ENCODE results near the gene GLRX5.

Gene GLRX5

DNA sequence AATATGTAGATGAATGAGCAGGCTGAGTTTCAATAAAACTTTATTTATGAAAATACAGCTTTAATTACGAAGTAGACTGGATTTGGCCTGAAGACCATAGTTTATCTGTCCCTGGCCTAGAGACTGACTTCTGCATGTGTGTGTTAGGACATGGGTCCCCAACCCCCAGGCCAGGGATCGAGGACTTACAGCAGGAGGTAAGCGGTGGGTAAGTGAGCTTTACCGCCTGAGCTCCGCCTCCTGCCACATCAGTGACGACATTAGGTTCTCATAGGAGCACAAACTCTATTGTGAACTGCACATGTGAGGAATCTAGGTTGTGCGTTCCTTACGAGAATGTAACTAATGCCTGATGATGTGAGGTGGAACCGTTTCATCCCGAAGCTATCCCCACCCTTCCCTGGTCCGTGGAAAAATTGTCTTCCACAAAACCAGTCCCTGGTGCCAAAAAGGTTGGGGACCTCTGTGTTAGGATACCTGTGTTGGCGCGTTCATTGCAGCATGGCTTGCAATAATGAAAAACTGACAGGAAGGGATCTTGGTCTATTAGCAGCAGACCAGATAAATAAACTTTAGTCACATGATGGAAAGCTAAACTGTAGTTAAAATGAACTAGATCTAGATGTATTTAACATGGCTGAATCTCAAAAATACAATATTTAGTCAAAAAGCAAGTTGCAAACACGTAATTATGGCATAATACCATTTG lies 4.1 kb downstream of the GLRX5 start:
- H3K4me3 ChIP-seq (ENCODE audit: low read depth, low read length): no peak overlapping the region
- no peak for DNase-seq (ENCODE audit: low read depth)
- TF ChIP-seq, protein P1, sequence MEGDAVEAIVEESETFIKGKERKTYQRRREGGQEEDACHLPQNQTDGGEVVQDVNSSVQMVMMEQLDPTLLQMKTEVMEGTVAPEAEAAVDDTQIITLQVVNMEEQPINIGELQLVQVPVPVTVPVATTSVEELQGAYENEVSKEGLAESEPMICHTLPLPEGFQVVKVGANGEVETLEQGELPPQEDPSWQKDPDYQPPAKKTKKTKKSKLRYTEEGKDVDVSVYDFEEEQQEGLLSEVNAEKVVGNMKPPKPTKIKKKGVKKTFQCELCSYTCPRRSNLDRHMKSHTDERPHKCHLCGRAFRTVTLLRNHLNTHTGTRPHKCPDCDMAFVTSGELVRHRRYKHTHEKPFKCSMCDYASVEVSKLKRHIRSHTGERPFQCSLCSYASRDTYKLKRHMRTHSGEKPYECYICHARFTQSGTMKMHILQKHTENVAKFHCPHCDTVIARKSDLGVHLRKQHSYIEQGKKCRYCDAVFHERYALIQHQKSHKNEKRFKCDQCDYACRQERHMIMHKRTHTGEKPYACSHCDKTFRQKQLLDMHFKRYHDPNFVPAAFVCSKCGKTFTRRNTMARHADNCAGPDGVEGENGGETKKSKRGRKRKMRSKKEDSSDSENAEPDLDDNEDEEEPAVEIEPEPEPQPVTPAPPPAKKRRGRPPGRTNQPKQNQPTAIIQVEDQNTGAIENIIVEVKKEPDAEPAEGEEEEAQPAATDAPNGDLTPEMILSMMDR (IDR thresholded peaks at IDR 0.05; ENCODE audit: low read depth, low read length, missing control alignments): no peak

DNA sequence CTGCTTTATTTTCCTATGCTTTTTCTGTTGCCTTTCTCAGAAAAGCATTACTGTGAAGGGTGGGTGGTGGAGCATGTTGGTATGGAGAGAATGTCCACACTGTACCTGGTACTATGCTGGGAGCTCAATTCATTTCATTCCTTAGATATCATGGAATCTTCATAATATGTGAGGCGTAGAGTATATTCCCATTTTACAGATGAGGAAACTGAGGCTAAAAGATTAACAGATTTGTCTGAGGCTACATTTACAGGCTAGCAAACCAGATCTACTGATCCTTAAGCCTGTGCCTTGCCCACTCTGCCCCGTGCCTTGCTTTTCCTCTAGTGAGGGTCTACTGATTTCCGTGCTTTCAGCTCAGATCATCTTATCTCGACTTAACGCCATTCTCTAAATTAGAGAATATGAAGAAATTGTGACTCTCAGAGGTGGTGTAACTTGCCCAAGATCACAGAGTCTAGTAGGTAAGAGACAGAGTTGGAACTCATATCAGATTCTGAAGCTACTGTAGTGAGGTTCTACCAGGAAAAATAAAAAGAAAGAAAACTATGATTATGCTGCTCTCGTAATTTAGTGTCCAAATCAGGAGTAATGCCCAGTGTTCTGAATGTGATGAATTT lies 5.5 kb downstream of the GLRX5 start:
- no peak overlapping the region for H3K4me3 ChIP-seq (ENCODE audit: low read depth, low read length)
- DNase-seq (ENCODE audit: low read depth): no peak

DNA sequence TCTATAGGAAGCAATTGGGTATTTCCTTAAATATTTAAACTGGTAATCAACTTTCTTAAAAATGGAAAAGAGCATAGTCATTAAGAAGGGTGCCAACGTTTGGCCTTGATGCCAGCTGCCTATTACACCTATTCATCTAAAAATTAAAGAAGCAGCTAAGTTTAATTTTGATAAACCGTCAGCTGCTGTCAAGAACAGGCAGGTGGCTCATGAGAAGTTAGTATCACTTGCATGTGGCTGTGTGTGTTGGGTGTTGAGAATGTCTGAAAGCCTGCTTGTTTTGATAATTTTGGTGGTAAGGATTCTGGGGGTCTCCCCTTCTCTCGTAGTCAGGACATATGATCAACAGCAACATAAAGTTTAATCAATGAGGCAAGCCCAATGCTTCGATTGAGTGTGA lies 6.5 kb downstream of the GLRX5 start:
- no peak overlapping the region for H3K4me3 ChIP-seq (ENCODE audit: low read depth, low read length)
- DNase-seq (ENCODE audit: low read depth): no peak
- TF ChIP-seq, protein P1 (IDR thresholded peaks at IDR 0.05; ENCODE audit: low read depth, low read length, missing control alignments): no peak

More for the DNA sequence above, 5.5 kb downstream of the GLRX5 start:
- TF ChIP-seq, protein P1 (IDR thresholded peaks at IDR 0.05; ENCODE audit: low read depth, low read length, missing control alignments): no peak

DNA sequence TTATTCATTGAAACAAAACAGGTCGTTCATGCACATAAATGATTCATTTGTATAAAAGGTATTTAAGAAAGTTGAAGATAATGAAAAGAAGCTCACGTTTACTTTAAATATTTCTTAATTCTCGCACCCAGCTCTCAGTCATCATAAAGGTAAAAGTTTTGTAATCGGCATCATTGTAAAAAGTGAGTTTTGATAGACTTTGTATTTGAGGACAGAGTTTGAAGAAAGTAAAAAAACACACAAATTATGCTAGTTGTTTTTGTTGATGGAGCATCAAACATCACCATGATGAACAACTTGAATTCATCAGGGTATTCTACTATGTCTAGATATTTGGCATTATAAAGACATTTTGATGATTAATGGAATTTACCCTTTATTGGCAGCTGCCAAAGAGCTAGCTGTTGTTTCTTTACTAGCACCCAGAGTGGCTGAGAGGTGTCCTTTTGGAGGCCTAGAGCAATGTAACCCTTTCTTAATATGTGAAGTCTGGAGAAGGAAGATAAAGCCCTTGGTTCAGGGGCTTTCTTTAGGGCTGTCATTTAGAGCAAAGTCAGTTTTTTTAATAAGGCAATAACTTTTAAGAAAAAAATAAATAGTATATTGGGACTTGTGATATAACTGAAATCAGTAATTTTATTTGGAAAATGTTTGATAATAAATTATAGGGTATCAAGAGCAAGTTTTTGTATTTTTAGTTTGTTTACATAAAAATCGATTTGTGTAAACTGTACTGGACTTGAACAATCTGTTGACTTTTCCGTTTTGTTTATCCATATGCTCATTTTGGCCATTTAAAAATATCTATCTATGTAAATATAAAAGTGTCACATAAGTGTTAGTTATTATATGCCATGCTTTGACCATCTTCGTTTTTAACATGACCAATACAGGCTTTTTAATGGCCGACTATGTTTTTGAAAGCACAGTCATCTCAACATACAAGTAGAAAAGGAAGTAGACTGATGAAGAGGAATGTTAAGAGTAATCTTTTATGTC lies 7.4 kb downstream of the GLRX5 start:
- no peak overlapping the region for H3K4me3 ChIP-seq (ENCODE audit: low read depth, low read length)
- DNase-seq (ENCODE audit: low read depth): no peak
- TF ChIP-seq, protein P1 (IDR thresholded peaks at IDR 0.05; ENCODE audit: low read depth, low read length, missing control alignments): no peak

DNA sequence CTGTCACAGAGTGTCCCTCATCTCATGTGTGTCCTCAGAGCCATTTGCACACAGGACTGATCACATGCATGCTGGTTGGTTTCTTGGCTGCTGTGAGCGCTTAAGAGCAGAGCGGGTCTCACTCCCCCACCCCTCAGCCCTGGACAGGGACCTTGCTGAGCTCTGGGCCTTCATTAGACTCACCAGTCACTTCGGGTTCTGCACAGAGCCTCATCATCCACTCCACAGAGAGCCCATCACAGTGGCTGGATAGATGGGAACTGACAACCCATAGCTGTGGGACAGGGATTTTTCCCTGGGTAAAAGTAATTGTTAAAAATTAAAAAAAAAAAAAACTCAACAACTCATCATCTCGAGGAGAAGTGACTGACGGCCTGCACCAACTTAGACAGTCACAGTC lies 8.2 kb downstream of the GLRX5 start:
- DNase-seq (ENCODE audit: low read depth): no peak
- TF ChIP-seq, protein P1 (IDR thresholded peaks at IDR 0.05; ENCODE audit: low read depth, low read length, missing control alignments): no peak
- no peak overlapping the region for H3K4me3 ChIP-seq (ENCODE audit: low read depth, low read length)

DNA sequence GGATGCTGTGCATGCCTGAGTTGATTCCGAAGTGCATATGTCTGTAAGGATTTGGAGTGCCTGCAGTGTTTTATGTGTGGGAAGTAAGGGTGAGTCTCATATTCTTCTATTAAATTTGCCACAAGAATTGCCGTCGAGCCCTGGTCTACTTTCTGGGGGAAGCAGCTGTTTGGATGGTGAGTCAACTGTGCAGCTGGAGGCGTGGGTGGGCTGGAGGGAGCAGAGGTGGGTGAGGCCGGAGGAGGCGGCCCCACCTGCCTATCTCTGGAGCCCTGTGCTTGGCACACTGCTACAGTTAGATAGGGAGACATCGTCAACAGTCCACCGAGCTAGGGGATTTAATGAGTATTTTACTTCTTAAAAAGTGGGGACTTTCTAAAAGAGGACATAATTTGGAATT lies 9.7 kb downstream of the GLRX5 start:
- no peak overlapping the region for H3K4me3 ChIP-seq (ENCODE audit: low read depth, low read length)
- no peak for DNase-seq (ENCODE audit: low read depth)
- TF ChIP-seq, protein P1 (IDR thresholded peaks at IDR 0.05; ENCODE audit: low read depth, low read length, missing control alignments): no peak
